Mucosa of gallbladder (tissue), 1 donor: ENCODE data around the gene PAEP. TPM values are rescaled to one million over a fixed set of nuclear protein-coding genes. Genes with fewer than 3 reads are reported as not detected.
"Not testable (repeated sequence)": the region's sequence is repeated elsewhere in the genome, so short reads cannot be mapped to it uniquely, and the experiment has no call there.

Experiments
- DNase-seq: peaks from one replicate; pipeline ENCODE4 v3.0.0-alpha.2; 2020; ENCODE audit warnings: low spot score
- total RNA-seq: library from RNA; stranded (reverse); gene quantifications from one replicate; pipeline ENCODE4 v1.2.1, GENCODE V29; 2021
- donor health status: DM: no; HTN: no; CAD: no.

Gene PAEP
- total RNA-seq, 1 donor from 2014 or later = not detected

GRCh38 chr9:135526089-135526729, 35.3 kb upstream of the PAEP start:
- no peak for DNase-seq

- DNase-seq = no peak
Measured at GRCh38 chr9:135526730-135527571, 34.6 kb upstream of the PAEP start.

DNA sequence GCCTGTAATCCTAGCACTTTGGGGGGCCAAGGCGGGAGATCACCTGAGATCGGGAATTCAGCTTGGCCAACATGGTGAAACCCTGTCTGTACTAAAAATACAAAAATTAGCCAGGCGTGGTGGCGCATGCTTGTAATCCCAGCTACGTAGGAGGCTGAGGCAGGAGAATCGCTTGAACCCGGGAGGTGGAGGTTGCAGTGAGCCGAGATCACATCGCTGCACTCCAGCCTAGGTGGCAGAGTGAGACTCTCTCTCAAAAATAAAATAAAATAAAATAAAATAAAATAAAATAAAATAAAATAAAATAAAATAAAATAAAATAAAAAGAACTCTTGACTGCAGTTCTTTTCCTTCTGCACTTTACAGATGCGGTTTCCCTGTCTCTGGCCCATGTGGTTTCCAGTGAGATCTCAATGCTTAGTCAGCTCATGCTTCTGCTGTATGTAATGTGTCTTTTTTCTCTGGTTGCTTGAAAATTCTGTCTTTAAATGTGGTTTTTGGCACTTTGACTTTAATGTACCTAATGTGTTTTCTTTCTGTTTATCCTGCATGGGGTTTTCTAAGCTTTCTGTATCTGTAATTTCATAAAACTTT, 32.6 kb upstream of the PAEP start:
- DNase-seq = not testable (repeated sequence)

GRCh38 chr9:135530146-135530545, 31.4 kb upstream of the PAEP start:
- no peak for DNase-seq

DNA sequence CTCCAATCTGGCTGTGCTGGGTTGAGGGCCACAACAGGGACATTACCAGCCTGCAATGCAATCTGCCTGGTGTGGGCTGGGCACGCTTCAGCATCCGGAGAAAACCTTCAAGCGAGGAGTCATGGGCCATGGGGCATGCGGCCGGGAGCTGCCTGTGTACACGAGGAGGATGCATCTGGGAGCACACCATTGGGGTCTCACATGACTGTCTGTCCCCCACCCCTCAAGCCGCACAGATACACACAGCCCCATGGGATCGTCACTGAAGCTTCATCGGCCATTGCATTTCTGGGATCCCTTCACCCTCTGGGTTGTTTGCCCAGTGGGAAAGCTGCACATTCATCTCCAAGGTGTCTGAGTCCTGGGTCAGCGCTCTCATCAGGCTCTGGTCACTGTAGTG, 30.5 kb upstream of the PAEP start:
- no peak for DNase-seq

DNA sequence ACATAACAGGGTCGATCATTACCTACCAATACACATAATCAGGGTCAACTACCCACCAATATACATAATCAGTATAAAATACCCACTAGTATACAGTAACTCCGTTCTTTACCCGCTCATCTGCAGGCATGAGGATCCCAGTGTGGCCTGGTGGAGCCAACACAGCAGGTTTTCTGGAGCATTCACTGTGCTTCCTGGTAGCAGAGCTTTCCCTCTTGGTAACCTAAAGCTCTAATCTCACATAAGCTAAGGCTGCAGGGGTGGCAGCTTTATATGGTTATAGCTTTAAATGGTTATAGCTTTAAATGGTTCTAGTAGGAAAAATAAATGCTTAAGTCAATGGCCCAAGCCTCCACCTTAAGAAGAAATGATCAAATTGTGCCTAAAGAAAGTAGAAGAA, 28.4 kb upstream of the PAEP start:
- no peak for DNase-seq

GRCh38 chr9:135533674-135534073, 27.9 kb upstream of the PAEP start:
- no peak for DNase-seq

- not testable (repeated sequence) for DNase-seq
Measured at GRCh38 chr9:135534192-135534711, 27.3 kb upstream of the PAEP start.

GRCh38 chr9:135534826-135535225, 26.7 kb upstream of the PAEP start:
- not testable (repeated sequence) for DNase-seq

- not testable (repeated sequence) for DNase-seq
Measured at GRCh38 chr9:135535631-135536030, 25.9 kb upstream of the PAEP start.

DNA sequence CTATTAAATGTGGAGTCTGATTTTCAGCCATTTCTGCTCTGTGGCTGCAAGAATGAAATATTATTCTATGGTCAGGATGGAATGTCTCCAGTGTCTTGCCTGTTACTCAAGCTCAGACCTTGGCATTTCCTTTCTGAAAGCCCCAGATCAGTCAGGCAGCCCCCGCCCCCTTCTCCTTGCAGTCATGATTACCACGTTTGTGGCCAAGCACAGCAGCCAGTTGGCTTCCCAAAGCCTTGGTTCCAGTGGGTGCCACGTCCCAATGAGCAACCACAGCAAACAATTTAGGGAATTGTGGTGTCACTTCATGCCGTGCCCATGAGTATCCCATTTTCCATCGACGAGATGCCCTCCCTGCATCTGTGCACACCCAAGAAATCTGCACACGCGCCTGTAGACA, 25.3 kb upstream of the PAEP start:
- no peak for DNase-seq

DNA sequence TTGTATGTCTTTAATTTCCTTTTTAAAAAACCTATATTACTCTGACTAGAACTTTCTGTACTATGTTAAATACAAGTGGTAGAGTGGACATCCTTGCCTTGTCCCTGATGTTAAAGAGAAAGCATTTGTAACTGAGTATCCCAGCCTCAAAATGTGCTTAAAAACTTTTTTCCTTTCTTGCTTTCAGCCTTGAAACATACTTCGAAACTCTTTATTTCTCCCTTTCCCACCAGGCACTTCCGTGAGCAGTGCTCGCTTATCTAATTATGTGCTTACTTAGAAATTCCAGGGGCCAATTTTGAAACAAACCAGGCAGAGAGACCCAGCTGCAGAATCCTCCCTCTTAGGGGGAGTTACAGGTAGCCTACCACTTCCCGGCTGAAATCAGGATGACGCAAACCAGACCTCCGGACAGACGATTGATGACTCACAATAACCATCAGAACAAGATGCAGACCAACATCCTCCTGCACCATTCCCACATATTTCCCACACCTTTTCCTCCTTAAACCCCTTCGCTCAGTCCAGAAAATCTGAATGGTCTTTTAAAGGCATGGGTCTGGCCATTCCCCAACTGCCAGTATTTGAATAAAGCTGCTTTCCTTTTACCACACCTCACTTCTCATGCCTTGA, 18.2 kb upstream of the PAEP start:
- not testable (repeated sequence) for DNase-seq

GRCh38 chr9:135544981-135545635, 16.4 kb upstream of the PAEP start:
- DNase-seq = no peak

DNA sequence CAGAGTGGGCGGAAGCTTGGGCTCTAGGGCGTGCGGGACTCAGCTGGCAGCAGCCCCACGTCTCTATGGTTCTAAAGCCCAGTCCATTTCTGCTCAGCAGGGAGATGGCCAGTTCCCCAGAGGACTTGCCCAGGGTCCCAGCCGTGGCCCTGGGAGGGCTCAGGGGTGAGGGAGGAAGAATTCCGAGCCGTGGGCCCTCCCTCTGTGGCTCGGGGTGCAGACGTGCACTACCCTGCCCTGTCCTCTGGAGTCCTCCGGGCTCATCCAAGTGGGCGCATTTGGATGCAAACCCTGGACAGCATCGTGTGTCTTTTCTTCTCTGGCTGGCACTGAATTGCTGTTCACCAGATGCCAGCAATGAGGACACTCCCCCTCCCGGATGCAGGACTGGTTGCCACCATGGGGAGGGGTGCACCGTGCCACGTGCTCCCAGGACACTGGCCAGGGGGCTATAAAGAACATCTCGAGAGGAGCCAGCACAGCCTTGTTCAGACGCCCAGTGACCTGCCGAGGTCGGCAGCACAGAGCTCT, 15.8 kb upstream of the PAEP start, which contains the start of gene OBP2A:
Gene OBP2A (plus strand): TSS at position 481 of the 531 bp plus-strand sequence. CDS start 55 bp downstream, outside the sequence.
- DNase-seq = not testable (repeated sequence)

DNA sequence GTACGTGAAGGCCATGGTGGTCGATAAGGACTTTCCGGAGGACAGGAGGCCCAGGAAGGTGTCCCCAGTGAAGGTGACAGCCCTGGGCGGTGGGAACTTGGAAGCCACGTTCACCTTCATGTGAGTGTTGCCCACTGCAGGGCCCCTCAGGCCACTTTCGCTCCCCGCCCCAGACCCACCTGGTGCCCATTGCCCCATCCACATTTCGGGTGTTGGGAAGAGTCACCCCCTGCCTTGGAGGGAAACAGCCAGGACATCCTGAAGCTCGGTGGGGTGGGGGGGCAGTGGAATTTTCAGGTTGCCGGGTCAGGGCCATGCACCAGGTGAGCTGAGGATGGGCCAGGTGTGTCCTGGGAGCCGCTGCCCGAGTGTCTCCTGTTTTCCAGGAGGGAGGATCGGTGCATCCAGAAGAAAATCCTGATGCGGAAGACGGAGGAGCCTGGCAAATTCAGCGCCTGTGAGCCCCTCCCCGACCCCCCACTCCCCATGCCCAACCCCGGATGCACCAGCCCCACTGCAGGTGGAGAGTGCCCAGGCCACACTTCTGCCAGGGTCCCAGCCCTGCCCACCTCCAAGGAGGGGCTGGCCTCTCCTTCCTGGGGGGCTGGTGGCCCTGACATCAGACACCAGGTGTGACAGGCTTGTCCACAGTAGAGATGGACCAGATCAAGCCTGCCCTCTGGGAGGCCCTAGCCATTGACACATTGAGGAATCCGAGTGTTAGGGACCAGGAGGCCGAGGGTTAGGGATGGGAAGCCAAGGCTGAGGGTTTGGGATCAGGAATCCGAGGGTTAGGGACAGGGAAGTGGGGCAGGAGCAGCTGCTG, 14.6 kb upstream of the PAEP start:
- DNase-seq = not testable (repeated sequence)

DNA sequence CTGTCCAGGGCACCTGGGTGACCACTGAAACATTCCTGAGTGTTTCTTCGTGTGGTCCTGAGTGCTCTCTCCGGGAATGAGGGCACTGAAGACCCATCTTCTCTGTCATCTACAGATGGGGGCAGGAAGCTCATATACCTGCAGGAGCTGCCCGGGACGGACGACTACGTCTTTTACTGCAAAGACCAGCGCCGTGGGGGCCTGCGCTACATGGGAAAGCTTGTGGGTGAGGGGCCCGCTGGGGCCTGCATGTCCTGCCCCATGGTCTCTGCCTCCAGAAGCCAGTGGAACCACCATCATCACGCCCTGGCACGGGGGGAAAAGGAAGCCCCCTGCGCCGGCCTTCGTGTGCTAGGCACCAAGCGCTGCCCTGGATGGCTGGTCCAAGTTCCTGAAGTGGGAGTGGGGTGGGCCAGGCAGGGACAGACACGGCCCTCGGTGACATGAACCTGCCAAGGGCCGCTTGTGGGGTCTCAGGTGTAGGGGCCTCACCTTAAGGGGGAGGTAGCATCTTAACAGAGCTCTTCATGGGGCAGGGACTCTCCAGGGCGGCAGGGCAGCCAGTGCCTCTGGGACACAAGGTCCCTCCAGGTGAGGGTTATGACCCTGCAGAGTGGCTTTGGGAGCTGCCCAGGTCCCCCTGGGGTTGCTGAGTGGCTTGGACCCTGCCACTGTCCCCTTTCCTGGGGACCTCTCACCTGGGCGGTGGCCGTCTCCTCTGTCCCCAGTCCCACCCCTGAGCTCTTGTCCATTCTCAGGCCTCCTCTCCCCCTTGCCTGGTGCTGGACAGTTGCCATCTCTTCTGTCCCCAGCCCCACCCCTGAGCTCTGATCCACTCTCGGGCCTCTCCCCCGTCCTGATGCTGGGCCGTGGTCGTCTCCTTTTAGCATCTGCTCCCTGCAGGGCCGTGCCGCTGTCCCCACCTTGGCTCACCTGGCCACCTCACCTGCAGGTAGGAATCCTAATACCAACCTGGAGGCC, 13.5 kb upstream of the PAEP start:
- DNase-seq = no peak

DNA sequence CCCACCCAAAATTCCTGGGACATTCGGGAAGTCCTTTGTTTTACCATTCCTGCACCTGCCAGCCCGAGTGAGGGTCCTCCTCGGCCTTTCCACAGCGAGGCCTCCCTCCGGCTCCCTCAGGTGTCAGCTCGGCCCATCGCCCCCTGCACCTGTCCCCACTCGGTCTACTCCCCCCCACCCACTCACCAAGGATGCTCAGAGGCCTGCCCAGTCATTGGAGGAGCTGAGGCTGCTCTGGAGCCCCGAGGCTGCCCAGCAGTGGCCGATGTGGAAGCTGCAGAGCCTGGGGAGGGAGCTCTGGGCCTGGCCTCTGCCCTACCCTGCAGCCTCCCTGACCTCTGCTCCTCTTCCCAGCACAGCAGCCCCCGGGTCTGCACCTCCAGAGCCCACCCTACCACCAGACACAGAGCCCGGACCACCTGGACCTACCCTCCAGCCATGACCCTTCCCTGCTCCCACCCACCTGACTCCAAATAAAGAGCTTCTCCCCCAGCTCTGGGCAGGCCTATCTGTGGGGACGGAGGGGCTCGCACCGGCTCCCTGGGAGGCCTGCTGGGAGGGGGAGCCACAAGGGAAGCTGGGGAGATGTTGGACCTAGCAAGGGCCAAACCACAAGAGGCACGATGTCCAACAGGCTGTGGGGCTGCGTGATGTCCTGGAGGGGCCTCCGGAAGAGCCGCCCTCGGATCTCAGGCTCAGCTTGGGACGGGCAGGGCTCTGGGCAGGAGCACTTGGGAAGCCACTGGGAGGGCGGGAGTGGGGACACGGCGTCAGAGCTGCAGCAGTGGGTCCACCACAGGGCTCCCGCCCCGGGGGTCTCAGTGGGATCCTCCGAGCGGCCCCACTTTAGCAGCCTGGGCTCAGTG, 11.8 kb upstream of the PAEP start:
- DNase-seq = not testable (repeated sequence)

GRCh38 chr9:135550344-135550918, 11.1 kb upstream of the PAEP start:
- no peak for DNase-seq
